Small intestine (tissue), 7 donors: ENCODE results near the gene AFF3. TPM values are rescaled to one million over a fixed set of nuclear protein-coding genes. Genes with fewer than 3 reads are reported as not detected.

Experiments
- DNase-seq, 2 donors: peaks; one replicate each; pipeline versions ENCODE4 v3.0.0 to v3.0.0-alpha.2; 2013
- FAIRE-seq: peaks from 2 replicates; lab custom pipeline; 2012; peaks lifted over from hg19 to GRCh38; lab: Jason Lieb, UNC
- H3K27ac ChIP-seq, 3 donors: one replicate each; pipeline ENCODE4 v1.5.1; 2013; ENCODE audit warnings: low read length in 2 of 3, mild to moderate bottlenecking in 2 of 3, control low read depth in 1 of 3, inconsistent platforms in 1 of 3, low read depth in 1 of 3, moderate library complexity in 1 of 3
- H3K27me3 ChIP-seq, 3 donors: one replicate each; pipeline ENCODE4 v1.6.1; 2013; ENCODE audit warnings: low read length in 3 of 3, inconsistent platforms in 1 of 3; ENCODE audit not compliant: control insufficient read depth in 3 of 3, insufficient read depth in 3 of 3
- H3K36me3 ChIP-seq, 3 donors: one replicate each; pipeline ENCODE4 v1.6.1; 2013; ENCODE audit warnings: low read length in 3 of 3, inconsistent platforms in 1 of 3, low read depth in 1 of 3, mild to moderate bottlenecking in 1 of 3, moderate library complexity in 1 of 3; ENCODE audit not compliant: control insufficient read depth in 3 of 3, insufficient read depth in 2 of 3
- H3K4me1 ChIP-seq, 3 donors: one replicate each; pipeline ENCODE4 v1.6.1; 2013; ENCODE audit warnings: low read length in 2 of 3, inconsistent platforms in 1 of 3, low read depth in 1 of 3, mild to moderate bottlenecking in 1 of 3, moderate library complexity in 1 of 3; ENCODE audit not compliant: control insufficient read depth in 3 of 3, insufficient read depth in 2 of 3
- H3K4me3 ChIP-seq, 3 donors: one replicate each; pipeline ENCODE4 v1.5.1; 2013; ENCODE audit warnings: low read length in 3 of 3, control low read depth in 1 of 3, inconsistent platforms in 1 of 3, low read depth in 1 of 3, mild to moderate bottlenecking in 1 of 3, moderate library complexity in 1 of 3
- H3K9me3 ChIP-seq, 2 donors: one replicate each; pipeline ENCODE4 v1.6.1; 2013; ENCODE audit warnings: low read depth in 1 of 2, low read length in 1 of 2; ENCODE audit not compliant: control insufficient read depth in 2 of 2, insufficient read depth in 1 of 2
- WGBS, 3 donors: extraction: QIAGEN DNeasy Blood & Tissue Kit; methylation state at CpG; one replicate each; pipeline ENCODE4 v1.1.7; 2013; 5-methylcytosine and 5-hydroxymethylcytosine counted together
- polyA plus RNA-seq, 4 donors: library from polyadenylated mRNA; stranded (reverse) in 3 of 4; unstranded in 1 of 4; fragments of 200-250 nt in 3 of 4; fragments of 120-200 nt in 1 of 4; gene quantifications; one replicate each; pipeline versions ENCODE4 v1.2.1 to v1.2.3, GENCODE V29; 2013
- donor health status: healthy with polysubstance abuse.
- donor health status: control.
- donor health status: control.
- donor health status: Bipolar disorder and iron deficiency.
- donor health status: healthy.

AFF3 gene
- polyA plus RNA-seq, 4 donors: 0.27 to 3.2 (median 0.92) TPM; not detected in 1

GRCh38 chr2:100039291-100039980 is 103.0 kb downstream of the AFF3 start:
- no peak overlapping the region for H3K4me3 ChIP-seq
- DNase-seq (no peak), FAIRE-seq (no peak)
- 82 to 88% (median 87%) methylated on average over 7 of the region's 7 CpGs for WGBS, 3 donors
- H3K9me3 ChIP-seq: no peaks in the 10 kb centered on the region
- H3K4me1 ChIP-seq: no peaks in the 10 kb centered on the region
- H3K36me3 ChIP-seq: no peaks in the 10 kb centered on the region
- H3K27me3 ChIP-seq: peaks cover 0 to 6% (median 4%) of the 10 kb centered on the region in 3 donors
- no peak overlapping the region for H3K27ac ChIP-seq

- no peaks in the 10 kb centered on the region for H3K36me3 ChIP-seq
- H3K4me3 ChIP-seq: no peak overlapping the region
- 78 to 84% (median 78%) methylated on average over 6 of the region's 6 CpGs for WGBS, 3 donors
- no peaks in the 10 kb centered on the region for H3K9me3 ChIP-seq
- no peak overlapping the region for H3K27ac ChIP-seq
- peaks cover 0 to 3% (median 1%) of the 10 kb centered on the region in 3 donors for H3K27me3 ChIP-seq
- DNase-seq (no peak), FAIRE-seq (no peak)
- H3K4me1 ChIP-seq: no peaks in the 10 kb centered on the region
Measured at GRCh38 chr2:100038011-100038410, 104.4 kb downstream of the AFF3 start.

DNA sequence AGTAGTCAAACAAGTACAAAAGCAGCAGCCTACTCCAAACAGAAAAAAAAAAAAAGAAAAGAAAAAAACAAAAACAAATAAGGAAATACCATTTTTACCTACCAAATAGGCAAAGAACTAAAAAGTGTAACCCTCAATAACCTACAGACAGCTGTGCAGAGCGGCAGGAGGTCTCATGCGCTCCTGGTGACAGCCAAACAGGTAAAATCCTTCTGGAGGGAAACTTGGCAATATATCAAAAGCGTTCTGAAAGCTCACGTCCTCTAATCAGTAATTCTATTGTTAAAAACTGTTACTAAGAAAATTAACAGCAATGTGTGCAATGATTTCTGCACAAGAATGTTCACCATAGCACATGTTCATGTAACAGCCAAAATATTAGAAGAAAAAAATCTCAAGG is 105.6 kb downstream of the AFF3 start:
- 44 to 66% (median 56%) methylated on average over 4 of the region's 4 CpGs for WGBS, 3 donors
- Histone ChIP-seq H3K27ac (no peak overlapping the region), H3K27me3 (peaks cover 0 to 1% (median under 1%) of the 10 kb centered on the region in 3 donors), H3K4me3 (no peak overlapping the region), H3K36me3 (no peaks in the 10 kb centered on the region), H3K9me3 (no peaks in the 10 kb centered on the region), H3K4me1 (no peaks in the 10 kb centered on the region)
- FAIRE-seq: no peak
- DNase-seq: no peak

DNA sequence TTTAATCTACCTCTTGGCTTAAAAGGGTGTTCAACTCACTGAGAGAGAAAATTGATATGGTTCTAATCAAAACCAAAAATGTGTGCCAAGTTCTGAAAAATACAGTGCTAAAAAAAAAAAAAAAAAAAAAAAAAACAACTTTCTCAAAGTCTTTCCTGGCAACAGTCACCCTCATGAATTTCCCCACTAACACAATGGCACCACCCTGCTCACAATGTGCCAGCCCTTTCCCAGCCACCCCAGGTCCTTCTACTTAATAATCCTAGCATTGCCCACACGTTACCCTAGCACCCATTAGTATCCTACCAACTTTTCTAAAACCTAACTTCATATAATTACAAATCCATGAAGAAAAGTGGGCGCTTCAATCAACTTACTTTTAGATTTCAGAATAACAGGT is 106.4 kb downstream of the AFF3 start:
- H3K36me3 ChIP-seq: no peaks in the 10 kb centered on the region
- peaks cover 0 to 1% (median 0%) of the 10 kb centered on the region in 3 donors for H3K27me3 ChIP-seq
- H3K27ac ChIP-seq: no peak overlapping the region
- no peaks in the 10 kb centered on the region for H3K4me1 ChIP-seq
- FAIRE-seq (no peak), DNase-seq (no peak)
- WGBS, 3 donors: 94 to 97% (median 95%) methylated on average over 2 of the region's 2 CpGs
- H3K9me3 ChIP-seq: no peaks in the 10 kb centered on the region
- no peak overlapping the region for H3K4me3 ChIP-seq

GRCh38 chr2:100034431-100034830 is 108.0 kb downstream of the AFF3 start:
- no peak overlapping the region for H3K27ac ChIP-seq
- 74 to 93% (median 79%) methylated on average over 1 of the region's 1 CpG for WGBS, 3 donors

GRCh38 chr2:100033976-100034375 is 108.4 kb downstream of the AFF3 start:
- no peaks in the 10 kb centered on the region for H3K9me3 ChIP-seq
- no peak for DNase-seq
- WGBS, 3 donors: 50 to 76% (median 60%) methylated on average over 2 of the region's 2 CpGs
- H3K4me1 ChIP-seq: no peaks in the 10 kb centered on the region
- H3K36me3 ChIP-seq: no peaks in the 10 kb centered on the region
- H3K27me3 ChIP-seq: peaks cover 0 to 1% (median 0%) of the 10 kb centered on the region in 3 donors
- no peak overlapping the region for H3K4me3 ChIP-seq
- no peak for FAIRE-seq
- H3K27ac ChIP-seq: no peak overlapping the region

More at GRCh38 chr2:100034431-100034830, 108.0 kb downstream of the AFF3 start:
- Histone ChIP-seq H3K4me1 (no peaks in the 10 kb centered on the region), H3K27me3 (peaks cover 0 to 1% (median 0%) of the 10 kb centered on the region in 3 donors), H3K9me3 (no peaks in the 10 kb centered on the region), H3K4me3 (no peak overlapping the region), H3K36me3 (no peaks in the 10 kb centered on the region)
- DNase-seq: no peak
- FAIRE-seq: no peak

- FAIRE-seq: no peak
- H3K9me3 ChIP-seq: no peaks in the 10 kb centered on the region
- no peak overlapping the region for H3K4me3 ChIP-seq
- H3K4me1 ChIP-seq: no peaks in the 10 kb centered on the region
- no peaks in the 10 kb centered on the region for H3K36me3 ChIP-seq
- no peak for DNase-seq
- WGBS, 3 donors: 51 to 79% (median 59%) methylated on average over 2 of the region's 2 CpGs
- no peak overlapping the region for H3K27ac ChIP-seq
- peaks cover 0 to 1% (median 0%) of the 10 kb centered on the region in 3 donors for H3K27me3 ChIP-seq
Measured at GRCh38 chr2:100031604-100032003, 110.8 kb downstream of the AFF3 start.

- no peak for FAIRE-seq
- Histone ChIP-seq H3K27me3 (no peaks in the 10 kb centered on the region), H3K36me3 (no peaks in the 10 kb centered on the region), H3K4me3 (no peak overlapping the region), H3K4me1 (no peaks in the 10 kb centered on the region), H3K27ac (no peak overlapping the region), H3K9me3 (no peaks in the 10 kb centered on the region)
- no peak for DNase-seq
- 88 to 95% (median 93%) methylated on average over 6 of the region's 6 CpGs for WGBS, 3 donors
Measured at GRCh38 chr2:100029460-100029859, 112.9 kb downstream of the AFF3 start.
